ENCODE results near the gene GGCT. TPM values are rescaled to one million over a fixed set of nuclear protein-coding genes. Genes with fewer than 3 reads are reported as not detected.

Gene GGCT
- total and polyA plus RNA-seq, 8 donors, result 41.9 to 68.4 (median 61.2) TPM

DNA sequence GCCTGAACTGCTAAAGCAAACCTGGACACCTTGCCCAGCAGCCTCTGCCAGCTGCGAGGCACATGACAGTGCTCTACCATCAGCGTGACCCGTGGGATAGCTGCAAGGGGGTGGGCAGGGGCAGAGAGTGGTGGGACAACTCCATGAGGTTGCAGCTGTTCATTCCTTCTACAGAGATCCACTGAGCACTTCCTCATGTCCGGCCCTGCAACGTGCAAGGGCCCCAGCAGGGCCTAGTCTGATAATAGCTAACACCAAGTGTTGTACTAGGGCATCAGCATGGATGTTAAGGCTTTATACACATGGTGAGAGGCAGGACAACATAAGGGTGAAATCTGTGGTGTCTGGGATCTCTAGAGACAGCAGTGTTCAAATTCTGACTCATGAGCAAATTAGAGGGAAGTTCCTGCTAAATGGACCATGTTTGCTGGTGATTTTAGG is 40.4 kb downstream of the GGCT start:
- intact Hi-C loops (cut with DNase I), result no loop called here
- no peak overlapping the region for H3K4me3 ChIP-seq
- H3K9me3 ChIP-seq, result no peaks in the 10 kb centered on the region
- peaks cover 50 to 92% of the 10 kb centered on the region in 2 donors for H3K4me1 ChIP-seq
- peak overlapping the region; percentile 22 to 37 for H3K27ac ChIP-seq
- peaks cover 0 to 16% of the 10 kb centered on the region in 2 donors for H3K36me3 ChIP-seq
- TF ChIP-seq, protein P1, sequence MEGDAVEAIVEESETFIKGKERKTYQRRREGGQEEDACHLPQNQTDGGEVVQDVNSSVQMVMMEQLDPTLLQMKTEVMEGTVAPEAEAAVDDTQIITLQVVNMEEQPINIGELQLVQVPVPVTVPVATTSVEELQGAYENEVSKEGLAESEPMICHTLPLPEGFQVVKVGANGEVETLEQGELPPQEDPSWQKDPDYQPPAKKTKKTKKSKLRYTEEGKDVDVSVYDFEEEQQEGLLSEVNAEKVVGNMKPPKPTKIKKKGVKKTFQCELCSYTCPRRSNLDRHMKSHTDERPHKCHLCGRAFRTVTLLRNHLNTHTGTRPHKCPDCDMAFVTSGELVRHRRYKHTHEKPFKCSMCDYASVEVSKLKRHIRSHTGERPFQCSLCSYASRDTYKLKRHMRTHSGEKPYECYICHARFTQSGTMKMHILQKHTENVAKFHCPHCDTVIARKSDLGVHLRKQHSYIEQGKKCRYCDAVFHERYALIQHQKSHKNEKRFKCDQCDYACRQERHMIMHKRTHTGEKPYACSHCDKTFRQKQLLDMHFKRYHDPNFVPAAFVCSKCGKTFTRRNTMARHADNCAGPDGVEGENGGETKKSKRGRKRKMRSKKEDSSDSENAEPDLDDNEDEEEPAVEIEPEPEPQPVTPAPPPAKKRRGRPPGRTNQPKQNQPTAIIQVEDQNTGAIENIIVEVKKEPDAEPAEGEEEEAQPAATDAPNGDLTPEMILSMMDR (IDR thresholded peaks at IDR 0.05), result no peak
- no peaks in the 10 kb centered on the region for H3K27me3 ChIP-seq
- DNase-seq, result no peak
- ATAC-seq, result no peak

DNA sequence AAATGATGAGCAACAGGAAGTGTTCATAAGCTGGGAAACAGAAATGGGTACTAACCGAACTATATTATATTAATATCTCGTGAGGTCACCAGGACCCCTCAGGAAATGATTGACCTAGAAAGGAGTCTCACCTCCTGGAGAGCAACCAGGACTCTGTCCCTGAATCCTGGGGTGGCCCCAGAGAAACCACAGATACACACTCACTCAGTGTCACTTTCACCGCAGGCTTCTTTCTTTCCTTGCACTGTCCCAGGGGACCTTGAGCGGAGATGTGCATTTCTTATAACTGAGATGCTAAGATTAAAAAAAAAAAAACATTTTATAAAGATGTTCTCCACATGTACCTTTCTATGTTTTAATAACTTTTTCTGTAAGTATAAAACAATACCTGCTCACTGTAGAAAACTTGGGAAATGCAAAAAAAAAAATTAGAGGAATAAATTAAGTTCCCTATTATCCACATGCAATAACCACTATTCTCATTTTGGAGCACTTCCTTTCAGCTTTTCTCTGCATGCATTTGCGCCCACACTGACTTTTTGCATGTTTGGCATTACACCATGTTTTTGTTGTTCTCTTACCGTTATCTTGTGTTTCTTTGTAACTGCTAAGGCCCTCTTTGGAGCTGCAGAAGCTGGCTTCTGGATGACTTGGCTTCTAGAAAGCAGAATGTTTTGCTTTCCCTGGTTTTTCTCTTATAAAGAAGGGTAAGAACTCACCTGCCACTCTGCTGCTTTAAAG is 41.1 kb downstream of the GGCT start:
- TF ChIP-seq, protein P1 (IDR thresholded peaks at IDR 0.05), result no peak
- DNase-seq, result no peak

DNA sequence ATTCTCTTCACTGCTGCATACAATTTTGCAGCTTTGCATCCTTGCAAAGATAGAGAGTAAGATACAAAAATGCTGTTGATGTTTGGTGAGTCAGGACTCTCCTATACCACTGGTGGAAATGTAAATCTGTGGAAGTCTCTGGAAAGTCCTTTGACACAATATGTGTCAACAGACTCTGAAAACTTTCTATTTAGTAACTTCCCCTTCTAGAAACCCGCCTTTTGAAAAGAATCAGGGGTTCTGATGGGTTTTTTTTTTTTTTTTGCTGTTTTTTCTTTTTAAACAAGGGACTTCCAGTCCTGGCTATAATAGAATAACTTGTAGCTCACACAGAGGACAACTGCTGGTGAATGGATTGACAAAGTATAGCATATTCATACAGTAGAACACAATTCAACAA is 42.5 kb downstream of the GGCT start:
- DNase-seq (no peak), ATAC-seq (no peak)
- Histone ChIP-seq H3K27ac (no peak overlapping the region), H3K4me3 (no peak overlapping the region), H3K36me3 (peaks cover 0 to 21% of the 10 kb centered on the region in 2 donors), H3K9me3 (no peaks in the 10 kb centered on the region), H3K4me1 (peaks cover 39 to 79% of the 10 kb centered on the region in 2 donors), H3K27me3 (no peaks in the 10 kb centered on the region)
- intact Hi-C loops (cut with DNase I), result no loop called here
- TF ChIP-seq, protein P1 (IDR thresholded peaks at IDR 0.05), result no peak

More for the DNA sequence above, 41.1 kb downstream of the GGCT start:
- Histone ChIP-seq H3K36me3 (peaks cover 0 to 16% of the 10 kb centered on the region in 2 donors), H3K4me3 (no peak overlapping the region), H3K27me3 (no peaks in the 10 kb centered on the region), H3K9me3 (no peaks in the 10 kb centered on the region), H3K27ac (peak overlapping the region; percentile 22 to 37), H3K4me1 (peaks cover 47 to 92% of the 10 kb centered on the region in 2 donors)
- intact Hi-C loops (cut with DNase I), result no loop called here
- no peak for ATAC-seq

DNA sequence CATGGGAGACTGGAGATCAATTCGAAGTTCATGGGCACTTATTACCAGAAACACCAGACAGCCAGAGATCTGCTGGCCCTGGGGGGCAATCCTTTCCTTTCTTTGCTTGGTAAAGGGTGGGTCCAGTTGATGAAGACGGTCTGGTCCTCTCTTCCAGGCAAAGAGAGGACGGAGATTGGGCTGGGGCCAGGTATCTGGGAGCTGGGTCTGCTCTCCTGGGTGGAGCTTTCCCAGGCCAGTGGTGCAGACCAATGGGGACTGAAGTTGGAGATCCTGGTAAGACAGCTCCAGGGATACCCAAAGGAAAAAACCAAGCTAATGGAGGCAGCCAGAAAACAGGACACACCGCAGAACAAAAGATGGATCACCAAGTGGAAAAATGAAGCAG is 44.4 kb downstream of the GGCT start:
- TF ChIP-seq, protein P1 (IDR thresholded peaks at IDR 0.05), result no peak
- no peak for ATAC-seq
- Histone ChIP-seq H3K27me3 (no peaks in the 10 kb centered on the region), H3K4me1 (peaks cover 24 to 60% of the 10 kb centered on the region in 2 donors), H3K4me3 (no peak overlapping the region), H3K27ac (peak overlapping the region; percentile 6 to 62), H3K9me3 (no peaks in the 10 kb centered on the region), H3K36me3 (peaks cover 0 to 41% of the 10 kb centered on the region in 2 donors)
- DNase-seq, result no peak
- intact Hi-C loops (cut with DNase I), result no loop called here

DNA sequence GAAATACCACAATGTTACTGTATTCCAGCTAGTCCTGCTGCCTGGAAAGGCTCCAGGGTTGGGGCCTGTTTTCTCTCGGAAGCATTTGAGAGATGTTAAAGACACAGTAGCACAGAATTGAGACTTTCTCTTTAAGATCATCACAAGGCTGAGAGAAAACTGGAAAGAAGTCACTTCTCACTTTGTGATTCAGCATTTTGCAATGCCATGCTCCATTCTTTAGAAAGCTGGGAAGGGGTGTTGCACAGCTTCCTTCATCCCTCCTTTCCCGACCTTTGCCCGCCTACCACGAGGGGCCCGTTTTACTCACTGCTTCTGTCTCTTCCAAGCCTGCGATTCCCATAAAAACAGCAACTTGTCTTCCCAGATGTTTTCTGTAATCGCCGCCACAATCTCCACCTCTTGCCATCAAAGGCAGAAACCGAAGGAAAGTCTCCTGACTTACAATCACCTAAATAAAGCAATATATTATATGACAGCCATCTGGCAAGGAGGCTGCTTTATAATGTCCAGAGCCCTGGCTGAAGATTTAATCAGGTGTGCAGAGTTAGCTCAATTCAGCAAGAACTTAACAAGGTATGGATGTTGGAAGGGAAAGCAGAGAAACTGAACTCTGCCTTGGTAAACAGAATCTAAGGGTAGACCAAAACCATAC is 44.9 kb downstream of the GGCT start:
- Histone ChIP-seq H3K36me3 (peaks cover 0 to 46% of the 10 kb centered on the region in 2 donors), H3K4me1 (peaks cover 21 to 55% of the 10 kb centered on the region in 2 donors), H3K4me3 (no peak overlapping the region), H3K27me3 (no peaks in the 10 kb centered on the region), H3K27ac (peak overlapping the region; percentile 6 to 62), H3K9me3 (no peaks in the 10 kb centered on the region)
- ATAC-seq (peak; percentile 67), DNase-seq (peak in 2 of 4 donors; percentile 62 to 69)
- intact Hi-C loops (cut with DNase I), result no loop called here
- TF ChIP-seq, protein P1 (IDR thresholded peaks at IDR 0.05), result no peak
